A172 (cell line): Measurements from ENCODE around the gene SMOC1. TPM values are rescaled to one million over a fixed set of nuclear protein-coding genes. Genes with fewer than 3 reads are reported as not detected.

Source experiments
- DNase-seq: peaks from one replicate; pipeline ENCODE4 v3.0.0-alpha.2; 2015; ENCODE audit warnings: low spot score
- total RNA-seq: library from RNA; depleted of rRNA; stranded (reverse); fragments of >200 nt; shearing (Covaris generic); gene quantifications from 2 replicates; pipeline ENCODE4 v1.2.3, GENCODE V29; 2014

Gene SMOC1
- total RNA-seq, 1 experiment from 2014 or later: not detected

DNA sequence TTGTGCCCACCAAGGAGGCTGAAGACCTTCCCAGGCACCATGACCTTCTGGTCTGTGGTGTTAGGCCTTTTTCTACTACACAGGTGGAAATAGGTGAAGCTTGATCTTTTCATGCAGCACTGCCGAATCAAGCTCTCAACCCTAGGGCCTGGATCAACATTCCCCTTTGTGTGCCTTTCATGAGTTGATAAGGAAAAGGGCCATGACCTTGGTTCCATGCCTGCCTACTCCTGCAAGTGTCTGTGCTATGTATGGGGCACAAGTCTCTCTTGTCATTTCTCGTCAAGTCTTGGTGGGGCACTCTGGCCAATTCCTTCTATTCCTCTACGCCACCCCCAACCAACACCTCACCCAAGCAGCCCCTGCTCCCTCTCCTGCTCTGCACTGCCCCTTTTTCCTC lies 155.0 kb downstream of the SMOC1 start:
- DNase-seq: no peak

DNA sequence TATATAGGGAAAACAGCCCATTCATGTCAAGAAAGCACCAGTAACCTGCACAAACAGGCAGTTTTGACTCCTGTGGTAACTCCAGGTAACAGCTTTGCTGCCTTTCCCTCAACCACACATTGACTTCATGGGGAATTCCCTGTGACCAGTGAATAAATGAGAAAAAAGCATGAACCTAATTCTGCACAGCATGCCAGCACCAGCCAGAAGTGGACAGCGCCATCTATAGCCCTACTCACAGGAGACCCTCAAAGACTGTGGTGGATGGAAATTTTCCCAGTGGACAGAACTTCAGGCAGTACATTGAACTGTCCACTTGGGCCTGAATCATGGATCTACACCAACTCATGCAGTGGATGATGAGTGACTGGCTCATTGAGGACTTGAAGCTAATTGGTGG lies 157.4 kb downstream of the SMOC1 start:
- DNase-seq: no peak

DNA sequence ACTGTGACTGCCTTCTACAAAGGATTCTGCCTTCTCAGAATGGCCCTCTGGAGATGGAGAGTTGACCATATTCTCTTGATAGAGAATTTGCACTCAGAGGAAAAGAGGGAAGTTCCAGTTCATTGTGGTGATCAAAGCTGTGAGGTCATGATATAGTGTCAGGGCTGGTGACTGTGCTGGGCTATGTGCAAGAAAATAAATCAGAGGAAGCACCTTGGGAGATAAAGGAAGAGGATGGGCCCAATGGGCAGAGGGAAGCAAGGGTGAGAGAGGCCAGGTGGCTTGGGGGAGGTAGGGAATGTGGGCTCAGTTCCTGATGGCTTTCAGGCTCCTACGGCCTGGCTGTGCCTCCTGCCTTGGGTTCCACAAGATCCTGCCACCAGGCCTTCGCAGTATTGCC lies 163.8 kb downstream of the SMOC1 start:
- no peak for DNase-seq

DNA sequence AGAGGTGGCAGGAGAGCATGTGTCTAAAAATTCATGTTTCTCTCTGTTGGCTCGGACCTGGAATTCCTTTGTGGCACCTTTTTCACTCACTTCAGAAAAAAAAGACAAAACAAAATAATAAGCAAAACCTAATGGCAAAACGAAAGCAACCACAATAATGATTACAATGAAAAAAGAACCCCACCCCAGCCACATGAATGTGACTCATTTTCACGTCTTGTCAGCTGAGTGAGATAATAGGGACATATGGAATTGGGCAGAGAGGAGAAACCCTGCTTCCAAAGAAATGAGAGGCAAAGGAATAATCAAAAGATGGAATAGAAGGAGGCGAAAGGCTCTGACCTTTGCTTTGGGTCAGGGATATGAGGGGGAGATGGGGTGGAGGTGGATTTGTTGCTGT lies 166.1 kb downstream of the SMOC1 start:
- peak; percentile 23 for DNase-seq

DNA sequence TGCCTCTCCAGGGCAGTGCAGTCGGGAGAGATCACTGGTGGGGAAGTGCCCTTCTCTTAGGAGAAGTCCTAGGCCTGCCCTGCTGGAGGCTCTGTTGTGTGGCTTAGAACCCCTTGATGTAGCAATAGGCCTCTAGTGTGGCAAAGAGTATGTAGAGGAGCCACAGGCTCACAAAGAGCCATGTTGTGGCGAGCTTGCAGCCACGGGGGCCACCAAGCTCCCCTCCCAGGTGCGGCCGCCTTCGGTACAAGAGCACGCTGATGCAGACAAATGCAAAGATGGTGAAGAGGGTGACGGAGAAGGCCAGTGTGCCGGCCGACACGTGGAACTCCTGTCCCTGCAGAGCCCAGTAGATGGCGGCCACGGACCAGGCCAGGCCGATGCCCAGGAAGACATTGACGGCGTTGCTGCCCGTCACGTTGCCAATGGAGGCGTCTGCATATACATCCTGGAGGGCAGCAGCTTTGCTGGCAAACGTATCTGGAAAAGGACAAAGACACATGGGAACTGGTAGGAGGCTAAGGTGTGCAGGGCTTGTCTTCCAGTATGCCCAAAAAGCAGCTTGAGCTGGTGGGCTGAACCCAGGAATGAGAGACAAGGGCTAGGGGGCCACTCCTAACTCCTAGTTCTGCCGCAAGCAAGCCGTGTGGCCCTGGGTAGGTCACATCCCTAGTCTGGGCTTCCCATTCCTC lies 166.8 kb downstream of the SMOC1 start:
- no peak for DNase-seq

DNA sequence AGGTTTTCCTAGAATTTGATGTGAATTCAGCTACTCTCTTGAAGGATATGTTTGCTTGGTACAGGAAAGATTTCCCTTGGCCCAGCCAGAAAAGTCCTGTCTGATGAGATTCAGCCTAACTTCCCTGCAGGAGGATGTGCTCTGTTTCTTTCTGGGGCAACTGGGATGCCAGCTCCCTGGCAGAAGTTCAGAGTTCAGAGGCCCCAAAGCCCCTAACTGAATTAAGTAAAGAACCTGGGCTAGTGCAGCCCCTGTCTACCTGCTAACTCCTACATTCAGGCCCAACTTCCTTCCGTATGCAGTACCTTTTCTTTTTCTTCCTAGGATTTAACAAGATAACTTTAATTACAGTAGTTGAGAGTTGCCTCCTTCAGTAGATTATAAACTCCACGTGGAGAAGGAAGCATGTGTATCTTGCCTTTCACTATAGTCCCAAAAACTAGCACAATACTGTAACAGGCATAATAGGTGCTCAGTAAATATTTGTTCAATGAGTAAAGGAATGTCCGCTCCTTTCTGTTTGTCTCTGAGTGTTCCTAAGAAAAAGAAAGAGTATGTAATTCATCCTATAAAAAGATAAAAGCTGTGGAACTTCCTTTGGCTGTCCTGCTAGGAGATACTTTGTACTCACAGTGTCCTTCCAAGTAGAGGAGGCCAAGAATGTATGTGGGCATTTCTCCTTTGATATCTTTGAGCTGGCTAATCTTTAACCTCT lies 168.5 kb downstream of the SMOC1 start:
- DNase-seq: no peak

DNA sequence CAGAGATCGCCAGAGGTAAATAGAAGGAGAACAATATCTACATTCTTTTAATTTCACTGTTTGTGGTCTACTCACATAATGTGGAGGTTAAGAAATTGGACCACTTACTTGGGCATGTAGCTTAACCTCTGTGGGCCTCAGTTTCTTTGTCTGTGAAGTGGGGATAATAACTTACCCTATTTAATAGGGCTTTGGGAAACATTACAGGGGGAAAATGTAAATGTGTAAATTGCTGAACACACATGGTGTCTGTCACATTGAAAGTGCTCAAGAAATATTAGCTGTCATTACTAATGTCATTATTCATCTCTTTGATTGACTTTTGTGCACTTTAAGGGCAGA lies 169.1 kb downstream of the SMOC1 start:
- no peak for DNase-seq

DNA sequence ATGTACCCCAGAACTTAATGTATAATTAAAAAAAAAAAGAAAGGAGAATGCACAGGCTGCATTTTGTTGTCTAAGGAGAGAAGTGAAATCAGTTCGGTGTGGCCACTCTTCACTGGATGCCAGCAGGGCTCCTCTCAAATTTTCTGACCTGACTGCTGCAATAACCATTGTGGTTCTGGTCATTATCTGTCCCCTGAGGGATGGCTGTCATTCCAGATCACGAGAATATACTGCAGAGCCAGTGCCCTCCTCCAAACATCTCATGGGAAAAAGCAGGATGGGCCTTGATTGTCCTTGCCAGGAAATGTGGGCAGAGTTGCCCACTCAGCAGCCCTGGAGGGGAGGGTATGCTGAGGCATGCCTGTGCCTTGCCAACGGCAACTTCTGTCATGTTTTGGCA lies 170.4 kb downstream of the SMOC1 start:
- no peak for DNase-seq

DNA sequence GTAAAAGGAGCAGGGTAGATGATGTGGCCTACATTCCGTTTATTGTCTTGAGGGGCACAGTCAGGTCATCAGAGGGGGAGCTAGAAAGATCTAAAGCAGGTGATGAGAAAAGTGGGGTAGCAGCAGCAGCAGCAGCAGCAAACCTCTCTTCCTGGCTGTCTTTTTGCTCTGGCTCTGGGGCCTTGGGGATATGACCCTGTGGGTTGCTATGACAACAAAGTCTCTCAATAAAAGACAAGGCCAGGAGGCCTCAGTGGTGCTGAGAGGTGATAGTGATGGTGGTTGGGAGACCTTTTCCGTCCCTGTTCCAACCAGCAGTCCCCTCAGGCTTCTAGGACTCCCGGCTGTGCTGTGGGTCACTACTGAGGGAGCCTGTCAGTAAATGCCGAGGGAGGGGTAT lies 170.9 kb downstream of the SMOC1 start:
- no peak for DNase-seq

DNA sequence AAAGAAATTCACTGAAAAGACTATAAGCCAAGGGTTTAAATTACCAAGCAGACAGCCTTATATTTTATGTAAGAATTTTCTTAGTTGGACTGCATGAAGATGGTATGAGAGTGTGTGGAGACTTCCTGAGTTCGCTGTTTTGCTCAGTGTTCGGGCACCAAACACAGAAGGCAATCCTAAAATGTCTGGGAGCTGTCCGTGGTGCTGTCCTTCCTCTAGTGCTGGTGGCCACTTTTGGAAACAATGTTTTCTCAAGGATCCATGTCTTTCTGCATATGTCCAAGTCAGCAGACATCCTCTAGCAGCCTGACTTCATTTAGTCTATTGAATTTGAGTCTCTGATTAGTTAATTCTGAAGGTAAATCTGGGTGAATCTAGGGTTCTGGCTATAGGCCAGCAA lies 173.8 kb downstream of the SMOC1 start:
- peak; percentile 16 for DNase-seq

DNA sequence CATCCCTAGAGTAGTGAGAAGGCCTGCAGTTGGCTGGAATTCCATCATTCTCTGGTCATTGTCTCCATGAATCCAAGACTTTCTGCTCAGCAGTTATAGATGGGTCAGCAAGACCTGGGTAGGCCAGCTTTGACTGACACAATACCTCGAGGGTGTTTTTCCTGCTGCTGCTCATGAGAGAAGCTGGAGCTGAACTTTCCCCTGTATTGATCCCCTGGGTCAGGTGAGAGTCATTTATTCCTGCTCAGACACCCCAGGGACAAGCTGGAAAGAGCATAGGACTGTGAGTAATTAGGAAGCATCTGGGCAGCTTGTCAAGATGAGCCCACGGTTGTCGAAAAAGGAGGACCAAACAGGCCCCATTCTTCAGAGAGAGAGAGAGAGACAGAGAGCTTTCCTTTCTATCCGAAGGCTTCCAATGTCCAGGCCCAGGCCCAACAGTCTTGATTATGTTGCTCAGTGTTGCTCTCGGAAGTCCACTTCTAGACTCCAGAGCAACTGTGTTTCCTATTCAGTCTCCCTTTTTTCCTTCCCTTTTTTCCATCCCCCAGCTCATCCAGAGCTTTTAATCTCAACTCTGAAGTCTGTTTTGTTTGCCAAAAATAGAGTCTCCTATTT lies 178.4 kb downstream of the SMOC1 start:
- no peak for DNase-seq

DNA sequence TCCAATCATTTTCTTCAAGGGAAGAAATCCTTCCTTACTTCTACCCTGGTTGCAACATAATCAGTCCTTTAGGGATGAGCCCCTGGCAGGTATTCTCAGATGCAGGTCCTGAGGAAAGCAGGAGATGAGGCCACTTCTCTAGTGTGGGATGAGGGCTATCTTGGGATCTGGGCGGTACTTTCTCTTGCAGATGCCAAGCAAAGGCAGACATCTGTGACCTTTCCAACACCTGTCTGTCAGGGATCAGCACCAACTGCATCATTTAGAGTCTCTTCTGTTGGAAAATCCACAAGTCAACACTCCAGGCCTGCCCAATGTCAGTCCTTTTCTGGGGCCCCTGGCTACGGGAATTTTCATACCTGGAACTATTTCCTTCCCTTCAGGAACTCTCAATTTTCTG lies 180.3 kb downstream of the SMOC1 start:
- DNase-seq: no peak

DNA sequence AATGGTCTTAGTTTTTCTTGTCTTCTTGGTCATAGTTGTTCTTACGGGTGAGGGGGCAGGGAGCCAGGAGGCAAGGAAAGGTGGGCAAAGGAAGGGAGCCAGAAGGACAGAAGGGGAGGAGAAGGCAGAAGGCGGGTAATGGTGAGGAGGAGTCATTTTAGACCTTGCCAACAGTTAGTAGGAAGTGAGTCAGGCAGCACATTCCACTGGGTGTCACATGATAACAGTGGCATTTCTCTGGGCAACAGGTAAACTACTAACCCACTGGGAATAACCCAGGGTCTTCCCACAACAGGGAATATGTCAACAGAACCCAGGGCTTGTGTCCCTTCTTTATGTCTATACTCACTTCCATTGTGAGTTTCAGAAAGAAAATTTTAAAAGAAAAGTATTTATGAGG lies 181.9 kb downstream of the SMOC1 start:
- DNase-seq: peak; percentile 47

DNA sequence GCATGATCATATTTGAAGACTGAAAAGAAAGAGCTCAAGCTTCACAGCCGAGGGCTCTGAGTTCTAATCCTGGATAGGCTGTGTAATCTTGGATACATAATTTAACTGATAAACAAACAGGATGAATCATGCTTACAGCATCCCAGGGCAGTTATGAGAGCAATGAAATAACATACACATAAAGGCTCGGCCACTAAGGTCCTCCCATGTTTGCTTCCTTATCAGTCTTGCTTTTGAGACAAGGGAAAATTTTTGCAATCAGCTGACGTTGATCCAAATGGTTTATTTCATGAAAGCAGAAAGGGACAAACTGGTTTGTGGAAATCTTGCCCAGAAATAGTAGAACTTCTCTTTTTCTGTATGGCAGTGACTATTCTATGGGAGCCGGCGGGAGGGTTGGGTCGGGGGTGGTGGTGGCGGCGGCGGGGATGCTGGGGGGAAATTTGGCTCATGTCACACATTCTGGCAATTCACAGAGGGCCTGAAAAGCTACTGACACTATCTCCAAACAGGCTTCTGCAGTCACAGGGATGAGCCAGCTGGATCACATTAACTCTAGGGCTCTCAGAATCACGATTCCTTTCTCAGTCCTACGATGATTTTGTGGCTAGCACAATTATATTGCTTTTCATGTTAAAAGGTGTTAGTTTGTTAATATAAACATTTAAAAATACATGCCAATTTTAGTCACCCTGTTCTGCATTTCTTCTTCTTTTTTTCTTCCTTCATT lies 185.1 kb downstream of the SMOC1 start:
- no peak for DNase-seq

DNA sequence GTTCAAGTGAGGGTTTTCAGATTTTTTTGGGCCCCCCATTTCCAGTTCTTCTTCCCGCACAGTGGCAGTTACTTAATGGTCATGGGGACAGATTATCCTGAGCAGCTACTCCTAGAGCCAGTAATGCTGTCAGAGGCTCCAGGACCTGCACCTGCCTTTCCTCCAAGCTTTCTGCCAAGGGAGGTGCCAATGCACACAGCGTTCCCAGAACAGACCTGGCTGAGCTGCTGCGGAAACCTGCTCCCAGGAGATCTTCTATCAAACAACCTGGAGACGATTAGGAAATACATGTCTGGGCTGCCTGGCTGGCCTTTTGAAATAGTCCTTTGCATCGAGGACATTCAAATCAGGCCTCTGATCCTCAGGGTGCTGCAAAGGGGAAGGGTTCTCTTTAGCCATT lies 188.6 kb downstream of the SMOC1 start:
- no peak for DNase-seq

DNA sequence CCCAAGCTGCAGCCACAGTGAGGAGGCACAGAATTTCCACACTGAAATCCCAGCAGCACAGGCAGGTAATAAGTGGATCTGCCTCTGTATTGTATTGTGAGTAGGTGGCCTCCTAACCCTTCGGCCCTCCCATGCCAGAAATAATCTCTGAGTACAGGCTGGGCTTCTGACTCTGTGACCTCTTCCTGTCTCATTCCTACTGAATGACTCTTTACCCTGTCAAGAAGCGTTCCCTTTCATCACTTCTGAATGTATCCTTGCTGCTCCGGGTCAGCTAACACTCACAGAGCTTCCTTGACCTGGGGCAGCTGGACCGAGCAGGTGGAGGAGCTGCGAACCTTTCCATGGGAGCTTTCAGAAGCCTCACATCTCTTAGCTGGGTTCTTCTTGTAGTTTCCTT lies 190.0 kb downstream of the SMOC1 start:
- DNase-seq: no peak

DNA sequence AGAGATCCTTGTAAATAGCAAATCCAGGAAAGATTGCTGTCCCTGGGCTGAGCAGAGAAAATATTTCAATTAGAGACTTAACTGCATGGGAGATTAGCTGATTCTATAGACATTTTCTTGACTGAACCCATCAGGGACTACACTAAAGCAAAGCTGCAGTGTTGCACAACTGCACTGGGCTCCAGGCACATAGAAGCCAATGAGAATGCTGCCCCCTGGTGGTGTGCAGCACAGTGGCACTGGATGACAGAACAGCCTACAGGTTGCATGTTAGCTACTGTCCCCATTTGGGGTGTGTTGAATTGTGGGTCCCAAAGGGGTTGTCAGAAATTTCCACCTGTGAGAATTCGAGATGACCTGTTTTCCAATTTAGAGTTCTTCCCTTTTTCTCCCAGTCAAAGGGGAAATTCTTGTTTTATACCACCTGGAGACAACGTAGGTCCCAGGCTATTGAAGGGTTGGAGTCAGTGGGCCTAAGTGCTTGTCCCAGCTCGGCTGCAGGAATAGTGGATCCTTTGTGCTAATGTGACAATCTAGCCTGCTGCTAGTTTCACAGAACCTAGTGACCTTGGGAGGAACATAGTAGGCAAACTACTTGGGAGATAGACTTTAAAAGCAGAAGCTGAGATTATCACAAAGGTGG lies 194.8 kb downstream of the SMOC1 start:
- peak; percentile 49 for DNase-seq

DNA sequence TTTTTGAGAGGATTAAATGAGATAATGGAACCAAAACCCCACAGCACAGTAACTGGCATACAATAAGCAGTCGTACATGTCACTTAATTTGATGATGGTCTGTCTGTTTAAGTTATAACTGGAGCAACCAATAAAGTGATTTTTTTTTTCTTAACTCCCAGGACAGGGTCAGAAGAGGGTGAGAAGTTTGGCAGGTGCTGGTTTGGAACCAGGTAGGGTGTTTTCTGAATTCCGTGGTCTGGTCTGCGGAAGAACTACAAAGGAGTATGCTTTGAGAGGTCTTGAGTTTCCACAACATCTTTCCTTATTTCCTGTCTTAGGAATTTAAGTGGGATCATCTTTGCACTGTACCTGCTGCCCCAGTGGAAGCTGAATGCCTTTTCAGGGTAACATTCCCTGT lies 197.8 kb downstream of the SMOC1 start:
- DNase-seq: no peak

DNA sequence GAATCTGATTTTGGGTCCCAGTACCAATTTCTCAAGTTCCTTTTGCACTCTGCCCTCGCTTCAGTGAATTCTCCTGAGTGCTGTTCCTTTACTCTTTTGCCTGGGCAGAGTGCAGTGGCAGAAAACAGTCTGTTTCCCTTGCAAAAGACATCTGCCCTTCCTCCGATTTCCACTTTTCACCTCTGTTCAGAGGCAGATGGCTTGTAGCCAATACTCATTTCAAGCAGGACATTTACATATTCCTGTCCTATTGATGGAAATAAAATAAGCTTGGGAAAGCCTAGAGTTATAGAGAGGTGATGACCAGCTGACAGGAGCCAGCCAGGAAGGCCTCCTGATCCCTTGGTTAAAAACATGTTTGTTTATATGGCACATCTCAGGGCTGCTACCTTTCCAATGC lies 198.5 kb downstream of the SMOC1 start:
- no peak for DNase-seq

DNA sequence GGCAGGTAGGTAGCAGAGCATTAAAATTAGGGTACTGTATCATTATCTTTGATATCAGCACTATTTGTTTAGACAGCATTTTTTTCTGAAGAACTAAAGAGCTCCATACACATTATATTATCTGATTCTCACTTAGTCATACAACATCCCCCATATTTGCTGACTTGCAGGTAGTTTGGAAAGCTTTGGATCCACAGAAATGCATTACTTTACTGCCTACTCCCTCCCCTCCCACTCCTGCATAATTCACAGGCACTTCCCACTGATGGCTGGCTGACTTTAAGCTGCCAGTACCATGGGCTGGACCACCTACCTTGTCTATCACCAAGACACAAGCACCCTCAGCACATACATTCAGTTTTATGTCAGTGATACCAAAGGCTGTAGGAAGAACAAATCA lies 199.1 kb downstream of the SMOC1 start:
- no peak for DNase-seq

DNA sequence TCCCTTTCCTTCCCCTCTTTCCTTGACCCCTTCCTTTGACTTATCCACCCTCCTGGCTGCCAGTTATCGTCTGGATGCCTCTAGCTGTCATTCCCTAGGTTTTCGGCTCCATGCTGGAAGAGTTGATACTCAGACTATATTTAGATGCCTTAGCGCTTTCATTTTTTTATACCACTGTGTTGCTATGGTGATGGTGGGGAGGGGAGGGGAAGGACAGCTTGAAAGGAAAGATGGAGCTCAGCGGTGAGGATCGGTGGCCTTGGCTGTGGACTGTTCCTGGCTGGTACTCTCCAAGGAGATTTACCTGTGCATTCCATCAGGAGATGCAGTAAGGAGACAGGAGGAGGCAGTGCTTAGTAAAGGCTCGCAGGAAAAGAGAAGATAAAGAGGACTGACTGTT lies 200.9 kb downstream of the SMOC1 start:
- no peak for DNase-seq
